Pancreas (tissue), 10 donors: ENCODE results near the gene CDC14B. TPM values are rescaled to one million over a fixed set of nuclear protein-coding genes. Genes with fewer than 3 reads are reported as not detected.

Experiments
- ATAC-seq, 4 donors: fragments of 200-7000 bp; cut with Tn5 transposase; one replicate each; pipeline versions ENCODE4 v1.8.0 to v1.9.1; 2020; ENCODE audit warnings: mild to moderate bottlenecking in 4 of 4, moderate library complexity in 4 of 4
- DNase-seq, 6 donors: peaks; one replicate each; pipeline ENCODE4 v3.0.0-alpha.2; 2020
- FAIRE-seq: peaks from 2 replicates; lab custom pipeline; 2012; peaks lifted over from hg19 to GRCh38; lab: Jason Lieb, UNC
- H3K27ac ChIP-seq, 4 donors: fragments of 200-600 bp; sonication (generic); 1 replicate in 3 of 4; 2 replicates in 1 of 4; pipeline versions ENCODE4 v1.5.0 to v1.8.0; 2020
- H3K27me3 ChIP-seq, 4 donors: fragments of 200-600 bp; one replicate each; pipeline ENCODE4 v1.8.0; 2021
- H3K36me3 ChIP-seq, 3 donors: fragments of 200-600 bp; sonication (generic) in 1 of 3; one replicate each; pipeline versions ENCODE4 v1.5.0 to v1.8.0; 2020 to 2021
- H3K4me1 ChIP-seq, 3 donors: fragments of 200-600 bp; one replicate each; pipeline ENCODE4 v1.8.0; 2021
- H3K4me3 ChIP-seq, 4 donors: fragments of 200-600 bp; sonication (generic) in 2 of 4; one replicate each; pipeline versions ENCODE4 v1.5.0 to v1.8.0; 2020 to 2021
- H3K9me3 ChIP-seq, 4 donors: fragments of 200-600 bp; one replicate each; pipeline ENCODE4 v1.8.0; 2021
- WGBS, 2 donors: extraction: QIAGEN DNeasy Blood & Tissue Kit; methylation state at CpG; one replicate each; pipeline ENCODE4 v1.1.7; 2013; 5-methylcytosine and 5-hydroxymethylcytosine counted together
- intact Hi-C, 3 donors: fragments of 100-400 bp; cut with DNase I; formaldehyde crosslinking; loops; one replicate each; pipeline versions ENCODE4 v1.11.1 to v1.14.2; 2022
- polyA plus RNA-seq, 2 donors: library from polyadenylated mRNA; stranded (reverse); fragments of 200-250 nt; gene quantifications; one replicate each; pipeline ENCODE4 v1.2.3, GENCODE V29; 2013
- total RNA-seq, 6 donors: library from RNA; stranded (reverse); fragmentation: NEBNext Ultra II Directional in 4 of 6; extraction: Animal tissue kit (Norgen Biotek cat#: 25700) in 4 of 6; gene quantifications; one replicate each; pipeline versions ENCODE4 v1.2.1 to v1.2.4, GENCODE V29; 2021 to 2023
- TF ChIP-seq, protein P1 (sequence below), 4 donors: fragments of 200-600 bp; sonication (generic) in 3 of 4; IDR thresholded peaks; one replicate each; pipeline versions ENCODE4 v1.5.0 to v1.8.0; 2021; ENCODE audit warnings: antibody characterized with exemption in 4 of 4
- donor health status: healthy with polysubstance abuse.
- donor health status: DM: no; HTN: no; CAD: no; lungs with moderate emphysema.
- donor health status: DM: no; HTN: no; CAD: no.
- donor health status: control.
- donor health status: control.
- donor health status: Bipolar disorder and iron deficiency.
- donor health status: DM: yes; HTN: yes; CAD: no.
- donor health status: DM: no; HTN: no; CAD: no.
- donor health status: DM: no; HTN: no; CAD: no.
- donor health status: DM: yes; HTN: yes; CAD: no.

The CDC14B gene
- total and polyA plus RNA-seq, 8 donors: 4.6 to 19.3 (median 11.4) TPM

DNA sequence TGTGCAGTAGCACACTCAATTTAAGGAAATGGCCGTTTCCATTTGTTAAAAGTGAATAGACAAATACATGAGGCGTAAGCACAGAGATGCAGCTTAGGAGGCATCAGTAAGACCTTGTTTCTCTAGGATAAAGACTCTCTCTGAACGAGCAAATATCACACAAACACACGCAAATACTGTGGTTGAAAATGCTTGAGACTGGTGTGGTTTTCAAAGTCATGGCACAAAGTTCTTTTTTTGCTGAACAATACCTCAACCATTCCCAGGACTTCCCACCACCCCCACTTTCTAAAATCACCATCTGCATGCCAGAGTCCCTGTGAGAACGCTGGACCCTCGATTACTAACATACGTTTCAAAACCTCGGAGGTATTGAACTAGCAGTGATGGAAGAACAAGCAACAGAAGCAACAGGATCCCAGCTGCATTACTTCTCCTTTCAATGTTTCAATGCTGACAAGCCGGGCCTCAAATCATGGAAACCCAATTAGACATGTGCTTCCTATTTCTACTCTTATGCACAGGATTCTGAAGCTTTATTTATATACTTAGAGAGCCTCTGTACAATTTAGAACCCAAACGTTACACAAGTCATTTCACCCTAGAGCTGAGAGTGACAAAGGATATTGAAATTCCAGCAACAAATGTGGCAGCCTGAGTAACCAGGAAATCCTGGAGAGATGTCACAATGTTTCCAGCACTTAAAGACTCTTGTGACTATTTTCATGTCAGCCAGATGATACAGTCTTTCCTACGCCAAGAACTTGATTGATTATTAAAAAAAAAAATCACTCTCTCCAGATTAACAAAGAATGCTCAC, 63.9 kb downstream of the CDC14B start:
- TF ChIP-seq, protein P1, sequence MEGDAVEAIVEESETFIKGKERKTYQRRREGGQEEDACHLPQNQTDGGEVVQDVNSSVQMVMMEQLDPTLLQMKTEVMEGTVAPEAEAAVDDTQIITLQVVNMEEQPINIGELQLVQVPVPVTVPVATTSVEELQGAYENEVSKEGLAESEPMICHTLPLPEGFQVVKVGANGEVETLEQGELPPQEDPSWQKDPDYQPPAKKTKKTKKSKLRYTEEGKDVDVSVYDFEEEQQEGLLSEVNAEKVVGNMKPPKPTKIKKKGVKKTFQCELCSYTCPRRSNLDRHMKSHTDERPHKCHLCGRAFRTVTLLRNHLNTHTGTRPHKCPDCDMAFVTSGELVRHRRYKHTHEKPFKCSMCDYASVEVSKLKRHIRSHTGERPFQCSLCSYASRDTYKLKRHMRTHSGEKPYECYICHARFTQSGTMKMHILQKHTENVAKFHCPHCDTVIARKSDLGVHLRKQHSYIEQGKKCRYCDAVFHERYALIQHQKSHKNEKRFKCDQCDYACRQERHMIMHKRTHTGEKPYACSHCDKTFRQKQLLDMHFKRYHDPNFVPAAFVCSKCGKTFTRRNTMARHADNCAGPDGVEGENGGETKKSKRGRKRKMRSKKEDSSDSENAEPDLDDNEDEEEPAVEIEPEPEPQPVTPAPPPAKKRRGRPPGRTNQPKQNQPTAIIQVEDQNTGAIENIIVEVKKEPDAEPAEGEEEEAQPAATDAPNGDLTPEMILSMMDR (IDR thresholded peaks at IDR 0.05): no peak
- DNase-seq (no peak), FAIRE-seq (no peak), ATAC-seq (peak in 3 of 4 donors; percentile 33 to 79 (median 57))
- Histone ChIP-seq H3K36me3 (peaks cover 0 to 3% (median 0%) of the 10 kb centered on the region in 3 donors), H3K27me3 (no peaks in the 10 kb centered on the region), H3K4me1 (peaks cover 0 to 9% (median 0%) of the 10 kb centered on the region in 3 donors), H3K9me3 (no peaks in the 10 kb centered on the region), H3K27ac (peak overlapping the region in 2 of 4 donors; percentile 1 to 5), H3K4me3 (no peak overlapping the region)
- intact Hi-C loops: no loop called here
- 69 to 70% methylated on average over 11 of the region's 11 CpGs for WGBS, 2 donors

DNA sequence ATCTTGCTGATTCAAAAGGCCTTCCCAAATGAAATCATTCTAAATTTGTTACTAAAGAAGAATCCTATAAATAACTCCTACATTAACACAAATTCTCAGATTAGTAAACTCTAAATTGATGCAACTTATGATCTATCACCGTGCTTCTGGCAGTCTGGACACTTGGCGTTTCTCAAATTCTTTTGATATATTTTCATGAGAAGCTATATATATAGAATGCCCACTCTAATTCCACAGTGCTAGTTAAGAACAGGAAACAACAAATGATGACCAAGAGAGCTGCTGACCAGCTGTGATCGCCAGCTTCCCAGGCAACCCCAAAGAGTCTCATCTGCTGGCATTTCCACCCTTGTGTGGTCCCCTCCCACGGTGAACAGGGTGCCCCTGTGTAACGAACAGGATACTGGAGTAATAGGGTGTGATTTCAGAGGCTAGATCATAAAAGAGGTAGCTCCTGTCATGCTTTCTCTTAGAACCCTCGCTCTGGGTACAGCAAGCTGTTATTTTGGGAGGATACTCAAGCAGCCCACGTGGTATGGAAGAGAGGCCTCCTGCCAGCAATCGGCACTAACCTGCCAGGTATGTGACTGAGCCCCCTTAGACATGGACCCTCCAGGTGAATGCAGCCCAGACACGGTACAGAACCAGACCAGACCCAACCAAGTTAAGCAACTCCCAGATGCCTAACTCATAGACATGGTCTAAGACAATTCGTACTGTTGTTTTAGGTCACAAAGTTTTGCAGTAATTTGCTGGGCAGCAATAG, 64.7 kb downstream of the CDC14B start:
- H3K4me1 ChIP-seq: peaks cover 0 to 9% (median 0%) of the 10 kb centered on the region in 3 donors
- FAIRE-seq: no peak

DNA sequence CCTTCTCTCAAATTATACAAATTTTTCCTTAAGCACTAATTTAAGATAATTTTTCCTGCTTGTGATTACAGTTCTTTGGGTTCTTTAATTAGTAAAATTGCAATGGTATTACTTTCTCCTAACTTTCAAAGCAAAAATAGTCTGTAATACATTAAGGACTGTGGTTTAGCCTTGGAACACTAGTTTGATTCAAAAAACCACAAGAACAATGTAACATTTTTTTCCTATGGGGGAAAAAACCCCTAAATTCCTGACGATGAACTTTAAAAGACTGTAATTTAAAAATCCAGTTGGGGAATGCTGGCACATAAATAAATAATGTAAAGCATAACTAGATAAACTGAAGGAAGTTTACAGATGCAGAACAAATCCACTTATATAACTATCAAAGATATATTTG, 65.3 kb downstream of the CDC14B start:
- intact Hi-C loops: no loop called here
- Histone ChIP-seq H3K36me3 (peaks cover 0 to 3% (median 0%) of the 10 kb centered on the region in 3 donors), H3K9me3 (no peaks in the 10 kb centered on the region), H3K27me3 (no peaks in the 10 kb centered on the region), H3K4me1 (peaks cover 0 to 9% (median 0%) of the 10 kb centered on the region in 3 donors), H3K27ac (no peak overlapping the region), H3K4me3 (no peak overlapping the region)
- TF ChIP-seq, protein P1 (IDR thresholded peaks at IDR 0.05): no peak
- WGBS, 2 donors: 75 to 84% methylated on average over 1 of the region's 1 CpG
- ATAC-seq (no peak), DNase-seq (no peak), FAIRE-seq (no peak)

More for the DNA sequence above, 64.7 kb downstream of the CDC14B start:
- Histone ChIP-seq H3K36me3 (peaks cover 0 to 3% (median 0%) of the 10 kb centered on the region in 3 donors), H3K9me3 (no peaks in the 10 kb centered on the region), H3K4me3 (no peak overlapping the region), H3K27me3 (no peaks in the 10 kb centered on the region), H3K27ac (no peak overlapping the region)
- 95% methylated on average over 10 of the region's 10 CpGs for WGBS, 2 donors
- ATAC-seq (no peak), DNase-seq (no peak)
- intact Hi-C loops: no loop called here
- TF ChIP-seq, protein P1 (IDR thresholded peaks at IDR 0.05): no peak

DNA sequence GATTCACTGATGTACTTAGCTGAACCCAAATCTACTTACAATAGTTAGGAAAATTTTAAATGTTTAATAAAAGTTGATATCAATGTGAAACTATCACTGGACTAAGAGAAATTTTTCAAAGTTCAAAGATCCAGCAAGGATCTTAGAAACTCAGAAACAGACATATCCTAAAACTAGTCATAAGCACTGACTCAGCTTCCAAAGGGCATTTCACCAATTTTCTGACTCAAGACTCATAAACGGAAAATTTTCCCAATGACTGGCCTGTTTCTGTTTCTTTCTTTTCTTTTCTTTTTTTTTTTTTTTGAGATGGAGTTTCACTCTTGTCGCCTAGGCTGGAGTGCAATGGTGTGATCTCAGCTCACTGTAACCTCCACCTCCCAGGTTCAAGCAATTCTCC, 66.6 kb downstream of the CDC14B start:
- Histone ChIP-seq H3K27me3 (no peaks in the 10 kb centered on the region), H3K4me3 (no peak overlapping the region), H3K9me3 (no peaks in the 10 kb centered on the region), H3K27ac (no peak overlapping the region), H3K4me1 (peaks cover 0 to 9% (median 0%) of the 10 kb centered on the region in 3 donors), H3K36me3 (peaks cover 0 to 3% (median 0%) of the 10 kb centered on the region in 3 donors)
- intact Hi-C loops: no loop called here
- ATAC-seq: peak in 1 of 4 donors; percentile 14
- TF ChIP-seq, protein P1 (IDR thresholded peaks at IDR 0.05): no peak
- no peak for DNase-seq
- 84 to 90% methylated on average over 2 of the region's 2 CpGs for WGBS, 2 donors
- FAIRE-seq: no peak
